MG63 (cell line): ENCODE measurements around the gene ZNF12. TPM values are rescaled to one million over a fixed set of nuclear protein-coding genes. Genes with fewer than 3 reads are reported as not detected.
"Not testable (repeated sequence)": the region's sequence is repeated elsewhere in the genome, so short reads cannot be mapped to it uniquely, and the experiment has no call there.

Experiments
- DNase-seq: peaks from one replicate; pipeline ENCODE4 v3.0.0-alpha.2; 2020
- H3K27me3 ChIP-seq: fragments of 250-450 bp; sonication (Bioruptor Pico); 2 replicates; pipeline ENCODE4 v1.5.1; 2020; ENCODE audit warnings: mild to moderate bottlenecking, moderate library complexity
- H3K36me3 ChIP-seq: fragments of 250-450 bp; sonication (Bioruptor Pico); 2 replicates; pipeline ENCODE4 v1.5.1; 2020; ENCODE audit warnings: mild to moderate bottlenecking, moderate library complexity
- H3K4me3 ChIP-seq: fragments of 250-450 bp; sonication (Bioruptor Pico); 2 replicates; pipeline ENCODE4 v1.5.1; 2020; ENCODE audit warnings: mild to moderate bottlenecking, moderate library complexity
- H3K9me3 ChIP-seq: fragments of 250-450 bp; sonication (Bioruptor Pico); 2 replicates; pipeline ENCODE4 v1.5.1; 2020; ENCODE audit warnings: mild to moderate bottlenecking, moderate library complexity
- total RNA-seq: library from RNA; depleted of rRNA; stranded (reverse); fragments of >200 nt; shearing (Covaris generic); gene quantifications from 2 replicates; pipeline ENCODE4 v1.2.3, GENCODE V29; 2014; ENCODE audit warnings: low replicate concordance

Gene ZNF12
- total RNA-seq, 1 experiment from 2014 or later = 7.1 TPM

GRCh38 chr7:6708304-6708703, 1.6 kb upstream of the ZNF12 start:
- peaks cover 27% of the 10 kb centered on the region for H3K9me3 ChIP-seq

GRCh38 chr7:6705959-6706665, 635 bp downstream of the ZNF12 start:
- H3K9me3 ChIP-seq = peaks cover 31% of the 10 kb centered on the region
- H3K36me3 ChIP-seq = peaks cover 40% of the 10 kb centered on the region
- peak overlapping the region; percentile 88 for H3K4me3 ChIP-seq
- no peaks in the 10 kb centered on the region for H3K27me3 ChIP-seq
- DNase-seq = peak; percentile 43

More at GRCh38 chr7:6708304-6708703, 1.6 kb upstream of the ZNF12 start:
- DNase-seq = no peak
- no peak overlapping the region for H3K4me3 ChIP-seq
- no peaks in the 10 kb centered on the region for H3K27me3 ChIP-seq
- H3K36me3 ChIP-seq = peaks cover 24% of the 10 kb centered on the region

- peaks cover 50% of the 10 kb centered on the region for H3K9me3 ChIP-seq
- no peaks in the 10 kb centered on the region for H3K27me3 ChIP-seq
- H3K4me3 ChIP-seq = no peak overlapping the region
- no peak for DNase-seq
- H3K36me3 ChIP-seq = peaks cover 79% of the 10 kb centered on the region
These were observed 4.9 kb downstream of the ZNF12 start for GRCh38 chr7:6701860-6702259.

GRCh38 chr7:6700793-6701192, 6.0 kb downstream of the ZNF12 start:
- Histone ChIP-seq H3K27me3 (no peaks in the 10 kb centered on the region), H3K4me3 (no peak overlapping the region), H3K36me3 (peaks cover 88% of the 10 kb centered on the region), H3K9me3 (peaks cover 58% of the 10 kb centered on the region)
- no peak for DNase-seq

- Histone ChIP-seq H3K36me3 (peaks cover 99% of the 10 kb centered on the region), H3K4me3 (no peak overlapping the region), H3K9me3 (peaks cover 93% of the 10 kb centered on the region), H3K27me3 (no peaks in the 10 kb centered on the region)
- DNase-seq = no peak
These were observed 15.1 kb downstream of the ZNF12 start for GRCh38 chr7:6691609-6692106.

GRCh38 chr7:6691103-6691502, 15.6 kb downstream of the ZNF12 start:
- no peaks in the 10 kb centered on the region for H3K27me3 ChIP-seq
- no peak for DNase-seq
- H3K36me3 ChIP-seq = peaks cover 99% of the 10 kb centered on the region
- H3K4me3 ChIP-seq = no peak overlapping the region
- peaks cover 94% of the 10 kb centered on the region for H3K9me3 ChIP-seq

- peaks cover 2% of the 10 kb centered on the region; the same call in 1 of the 2 replicates for H3K36me3 ChIP-seq
- peaks cover 41% of the 10 kb centered on the region for H3K9me3 ChIP-seq
- H3K27me3 ChIP-seq = no peaks in the 10 kb centered on the region
- no peak overlapping the region for H3K4me3 ChIP-seq
- no peak for DNase-seq
These were observed 26.6 kb downstream of the ZNF12 start for GRCh38 chr7:6680146-6680545.

- no peaks in the 10 kb centered on the region for H3K27me3 ChIP-seq
- H3K9me3 ChIP-seq = peaks cover 34% of the 10 kb centered on the region
- no peak overlapping the region for H3K4me3 ChIP-seq
- H3K36me3 ChIP-seq = no peaks in the 10 kb centered on the region
- no peak for DNase-seq
These were observed 30.8 kb downstream of the ZNF12 start for GRCh38 chr7:6675807-6676405.

- H3K9me3 ChIP-seq = peaks cover 25% of the 10 kb centered on the region
- H3K27me3 ChIP-seq, H3K4me3 ChIP-seq, DNase-seq, H3K36me3 ChIP-seq: not testable (repeated sequence)
These were observed 35.9 kb downstream of the ZNF12 start for GRCh38 chr7:6670851-6671250.

- DNase-seq = no peak
- Histone ChIP-seq H3K36me3 (peaks cover 4% of the 10 kb centered on the region; the same call in 1 of the 2 replicates), H3K9me3 (no peaks in the 10 kb centered on the region), H3K4me3 (no peak overlapping the region), H3K27me3 (no peaks in the 10 kb centered on the region)
These were observed 48.0 kb downstream of the ZNF12 start for GRCh38 chr7:6658618-6659345.

- no peak for DNase-seq
- H3K36me3 ChIP-seq = peaks cover 11% of the 10 kb centered on the region
- no peaks in the 10 kb centered on the region for H3K9me3 ChIP-seq
- H3K27me3 ChIP-seq = no peaks in the 10 kb centered on the region
- no peak overlapping the region for H3K4me3 ChIP-seq
These were observed 50.3 kb downstream of the ZNF12 start for GRCh38 chr7:6656413-6656812.

- no peak for DNase-seq
- peaks cover 16% of the 10 kb centered on the region for H3K36me3 ChIP-seq
- H3K4me3 ChIP-seq = no peak overlapping the region
- no peaks in the 10 kb centered on the region for H3K27me3 ChIP-seq
- H3K9me3 ChIP-seq = no peaks in the 10 kb centered on the region
These were observed 50.9 kb downstream of the ZNF12 start for GRCh38 chr7:6655636-6656385.

GRCh38 chr7:6654842-6655610, 51.7 kb downstream of the ZNF12 start:
- Histone ChIP-seq H3K27me3 (no peaks in the 10 kb centered on the region), H3K4me3 (no peak overlapping the region), H3K9me3 (no peaks in the 10 kb centered on the region), H3K36me3 (peaks cover 20% of the 10 kb centered on the region)
- no peak for DNase-seq

- Histone ChIP-seq H3K36me3 (peaks cover 25% of the 10 kb centered on the region), H3K9me3 (no peaks in the 10 kb centered on the region)
These were observed 52.5 kb downstream of the ZNF12 start for GRCh38 chr7:6654113-6654841.

More at GRCh38 chr7:6654113-6654841, 52.5 kb downstream of the ZNF12 start:
- H3K4me3 ChIP-seq = no peak overlapping the region
- H3K27me3 ChIP-seq = no peaks in the 10 kb centered on the region
- no peak for DNase-seq
